ENCODE data around the gene TMEM202. TPM values are rescaled to one million over a fixed set of nuclear protein-coding genes. Genes with fewer than 3 reads are reported as not detected.

Gene TMEM202
- total and polyA plus RNA-seq, 10 of the 15 experiments (the other 5 are each of a cell fraction or from before 2014, with no cell fraction given), result not detected

DNA sequence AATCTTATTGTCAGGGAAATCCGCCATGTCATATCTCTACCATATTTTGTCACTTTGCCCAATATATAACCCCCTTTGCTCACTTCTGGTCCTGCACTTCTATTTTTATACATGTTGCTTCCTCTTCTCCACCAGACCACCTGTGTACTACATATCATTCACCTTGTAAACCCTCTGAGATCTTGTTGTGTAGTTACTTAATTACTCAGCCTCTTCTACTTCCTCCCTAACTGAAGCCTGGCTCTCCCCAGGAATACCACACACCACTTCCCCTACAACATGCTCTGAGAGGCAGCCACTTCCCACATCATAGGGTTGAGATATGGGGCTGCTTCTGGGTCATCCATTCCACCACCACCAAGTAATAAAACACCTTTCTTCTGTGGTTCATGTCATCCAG lies 32.3 kb upstream of the TMEM202 start (continued):
- no peak for TF ChIP-seq JUND (IDR thresholded peaks at IDR 0.05; ENCODE audit: low read depth, low read length)
- no peak for TF ChIP-seq SREBF1 (IDR thresholded peaks at IDR 0.05; ENCODE audit: low read length)
- no peak for TF ChIP-seq SREBF2 (IDR thresholded peaks at IDR 0.05; ENCODE audit: low read length)
- TF ChIP-seq MTA2 (IDR thresholded peaks at IDR 0.05; ENCODE audit: low read depth), result no peak; the same call in 1 of the 2 replicates
- TF ChIP-seq, protein P1, sequence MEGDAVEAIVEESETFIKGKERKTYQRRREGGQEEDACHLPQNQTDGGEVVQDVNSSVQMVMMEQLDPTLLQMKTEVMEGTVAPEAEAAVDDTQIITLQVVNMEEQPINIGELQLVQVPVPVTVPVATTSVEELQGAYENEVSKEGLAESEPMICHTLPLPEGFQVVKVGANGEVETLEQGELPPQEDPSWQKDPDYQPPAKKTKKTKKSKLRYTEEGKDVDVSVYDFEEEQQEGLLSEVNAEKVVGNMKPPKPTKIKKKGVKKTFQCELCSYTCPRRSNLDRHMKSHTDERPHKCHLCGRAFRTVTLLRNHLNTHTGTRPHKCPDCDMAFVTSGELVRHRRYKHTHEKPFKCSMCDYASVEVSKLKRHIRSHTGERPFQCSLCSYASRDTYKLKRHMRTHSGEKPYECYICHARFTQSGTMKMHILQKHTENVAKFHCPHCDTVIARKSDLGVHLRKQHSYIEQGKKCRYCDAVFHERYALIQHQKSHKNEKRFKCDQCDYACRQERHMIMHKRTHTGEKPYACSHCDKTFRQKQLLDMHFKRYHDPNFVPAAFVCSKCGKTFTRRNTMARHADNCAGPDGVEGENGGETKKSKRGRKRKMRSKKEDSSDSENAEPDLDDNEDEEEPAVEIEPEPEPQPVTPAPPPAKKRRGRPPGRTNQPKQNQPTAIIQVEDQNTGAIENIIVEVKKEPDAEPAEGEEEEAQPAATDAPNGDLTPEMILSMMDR (IDR thresholded peaks at IDR 0.05 in 2 of 3, conservative IDR thresholded peaks at IDR 0.05 in 1 of 3; ENCODE audit: control insufficient read depth in 2 of 3, extremely low read depth in 1 of 3, insufficient read depth in 1 of 3, low read depth in 3 of 3, low read length in 3 of 3), result no peak
- TF ChIP-seq CBX5 (IDR thresholded peaks at IDR 0.05; ENCODE audit: low read depth), result no peak
- TF ChIP-seq SMARCA5 (IDR thresholded peaks at IDR 0.05), result no peak
- TF ChIP-seq, protein P2, sequence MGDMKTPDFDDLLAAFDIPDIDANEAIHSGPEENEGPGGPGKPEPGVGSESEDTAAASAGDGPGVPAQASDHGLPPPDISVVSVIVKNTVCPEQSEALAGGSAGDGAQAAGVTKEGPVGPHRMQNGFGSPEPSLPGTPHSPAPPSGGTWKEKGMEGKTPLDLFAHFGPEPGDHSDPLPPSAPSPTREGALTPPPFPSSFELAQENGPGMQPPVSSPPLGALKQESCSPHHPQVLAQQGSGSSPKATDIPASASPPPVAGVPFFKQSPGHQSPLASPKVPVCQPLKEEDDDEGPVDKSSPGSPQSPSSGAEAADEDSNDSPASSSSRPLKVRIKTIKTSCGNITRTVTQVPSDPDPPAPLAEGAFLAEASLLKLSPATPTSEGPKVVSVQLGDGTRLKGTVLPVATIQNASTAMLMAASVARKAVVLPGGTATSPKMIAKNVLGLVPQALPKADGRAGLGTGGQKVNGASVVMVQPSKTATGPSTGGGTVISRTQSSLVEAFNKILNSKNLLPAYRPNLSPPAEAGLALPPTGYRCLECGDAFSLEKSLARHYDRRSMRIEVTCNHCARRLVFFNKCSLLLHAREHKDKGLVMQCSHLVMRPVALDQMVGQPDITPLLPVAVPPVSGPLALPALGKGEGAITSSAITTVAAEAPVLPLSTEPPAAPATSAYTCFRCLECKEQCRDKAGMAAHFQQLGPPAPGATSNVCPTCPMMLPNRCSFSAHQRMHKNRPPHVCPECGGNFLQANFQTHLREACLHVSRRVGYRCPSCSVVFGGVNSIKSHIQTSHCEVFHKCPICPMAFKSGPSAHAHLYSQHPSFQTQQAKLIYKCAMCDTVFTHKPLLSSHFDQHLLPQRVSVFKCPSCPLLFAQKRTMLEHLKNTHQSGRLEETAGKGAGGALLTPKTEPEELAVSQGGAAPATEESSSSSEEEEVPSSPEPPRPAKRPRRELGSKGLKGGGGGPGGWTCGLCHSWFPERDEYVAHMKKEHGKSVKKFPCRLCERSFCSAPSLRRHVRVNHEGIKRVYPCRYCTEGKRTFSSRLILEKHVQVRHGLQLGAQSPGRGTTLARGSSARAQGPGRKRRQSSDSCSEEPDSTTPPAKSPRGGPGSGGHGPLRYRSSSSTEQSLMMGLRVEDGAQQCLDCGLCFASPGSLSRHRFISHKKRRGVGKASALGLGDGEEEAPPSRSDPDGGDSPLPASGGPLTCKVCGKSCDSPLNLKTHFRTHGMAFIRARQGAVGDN (IDR thresholded peaks at IDR 0.05), result no peak
- TF ChIP-seq, protein P3, sequence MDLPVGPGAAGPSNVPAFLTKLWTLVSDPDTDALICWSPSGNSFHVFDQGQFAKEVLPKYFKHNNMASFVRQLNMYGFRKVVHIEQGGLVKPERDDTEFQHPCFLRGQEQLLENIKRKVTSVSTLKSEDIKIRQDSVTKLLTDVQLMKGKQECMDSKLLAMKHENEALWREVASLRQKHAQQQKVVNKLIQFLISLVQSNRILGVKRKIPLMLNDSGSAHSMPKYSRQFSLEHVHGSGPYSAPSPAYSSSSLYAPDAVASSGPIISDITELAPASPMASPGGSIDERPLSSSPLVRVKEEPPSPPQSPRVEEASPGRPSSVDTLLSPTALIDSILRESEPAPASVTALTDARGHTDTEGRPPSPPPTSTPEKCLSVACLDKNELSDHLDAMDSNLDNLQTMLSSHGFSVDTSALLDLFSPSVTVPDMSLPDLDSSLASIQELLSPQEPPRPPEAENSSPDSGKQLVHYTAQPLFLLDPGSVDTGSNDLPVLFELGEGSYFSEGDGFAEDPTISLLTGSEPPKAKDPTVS (IDR thresholded peaks at IDR 0.05; ENCODE audit: low read depth, low read length), result no peak
- TF ChIP-seq POLR2AphosphoS5 (IDR thresholded peaks at IDR 0.05; ENCODE audit: low read length), result no peak
- TF ChIP-seq ZNF384 (IDR thresholded peaks at IDR 0.05; ENCODE audit: borderline replicate concordance, low read depth, low read length), result no peak
- TF ChIP-seq, protein P4, sequence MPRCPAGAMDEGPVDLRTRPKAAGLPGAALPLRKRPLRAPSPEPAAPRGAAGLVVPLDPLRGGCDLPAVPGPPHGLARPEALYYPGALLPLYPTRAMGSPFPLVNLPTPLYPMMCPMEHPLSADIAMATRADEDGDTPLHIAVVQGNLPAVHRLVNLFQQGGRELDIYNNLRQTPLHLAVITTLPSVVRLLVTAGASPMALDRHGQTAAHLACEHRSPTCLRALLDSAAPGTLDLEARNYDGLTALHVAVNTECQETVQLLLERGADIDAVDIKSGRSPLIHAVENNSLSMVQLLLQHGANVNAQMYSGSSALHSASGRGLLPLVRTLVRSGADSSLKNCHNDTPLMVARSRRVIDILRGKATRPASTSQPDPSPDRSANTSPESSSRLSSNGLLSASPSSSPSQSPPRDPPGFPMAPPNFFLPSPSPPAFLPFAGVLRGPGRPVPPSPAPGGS (IDR thresholded peaks at IDR 0.05; ENCODE audit: borderline replicate concordance, insufficient read depth, low read depth, low read length, poor library complexity, severe bottlenecking), result no peak
- TF ChIP-seq, protein P5, sequence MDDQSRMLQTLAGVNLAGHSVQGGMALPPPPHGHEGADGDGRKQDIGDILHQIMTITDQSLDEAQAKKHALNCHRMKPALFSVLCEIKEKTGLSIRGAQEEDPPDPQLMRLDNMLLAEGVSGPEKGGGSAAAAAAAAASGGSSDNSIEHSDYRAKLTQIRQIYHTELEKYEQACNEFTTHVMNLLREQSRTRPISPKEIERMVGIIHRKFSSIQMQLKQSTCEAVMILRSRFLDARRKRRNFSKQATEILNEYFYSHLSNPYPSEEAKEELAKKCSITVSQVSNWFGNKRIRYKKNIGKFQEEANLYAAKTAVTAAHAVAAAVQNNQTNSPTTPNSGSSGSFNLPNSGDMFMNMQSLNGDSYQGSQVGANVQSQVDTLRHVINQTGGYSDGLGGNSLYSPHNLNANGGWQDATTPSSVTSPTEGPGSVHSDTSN (IDR thresholded peaks at IDR 0.05; ENCODE audit: insufficient replicate concordance, low read depth, low read length), result no peak
- peak; percentile 86 for TF ChIP-seq SPI1 (IDR thresholded peaks at IDR 0.05; ENCODE audit: borderline replicate concordance, insufficient read depth, low read depth, low read length)
- no peak for TF ChIP-seq WRNIP1 (IDR thresholded peaks at IDR 0.05; ENCODE audit: borderline replicate concordance, low read depth, low read length)
- TF ChIP-seq DPF2 (IDR thresholded peaks at IDR 0.05), result no peak
- no peak for TF ChIP-seq TCF12 (IDR thresholded peaks at IDR 0.05; ENCODE audit: low read depth, low read length)
- TF ChIP-seq CREM (IDR thresholded peaks at IDR 0.05; ENCODE audit: low read depth), result peak; percentile 50; the same call in 1 of the 2 replicates
- TF ChIP-seq NFIC (IDR thresholded peaks at IDR 0.05; ENCODE audit: low read depth, low read length), result peak; percentile 88
- TF ChIP-seq, protein P6, sequence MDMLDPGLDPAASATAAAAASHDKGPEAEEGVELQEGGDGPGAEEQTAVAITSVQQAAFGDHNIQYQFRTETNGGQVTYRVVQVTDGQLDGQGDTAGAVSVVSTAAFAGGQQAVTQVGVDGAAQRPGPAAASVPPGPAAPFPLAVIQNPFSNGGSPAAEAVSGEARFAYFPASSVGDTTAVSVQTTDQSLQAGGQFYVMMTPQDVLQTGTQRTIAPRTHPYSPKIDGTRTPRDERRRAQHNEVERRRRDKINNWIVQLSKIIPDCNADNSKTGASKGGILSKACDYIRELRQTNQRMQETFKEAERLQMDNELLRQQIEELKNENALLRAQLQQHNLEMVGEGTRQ (IDR thresholded peaks at IDR 0.05; ENCODE audit: borderline replicate concordance, low read depth, low read length), result no peak

Measured in GM12878 (cell line).